ENCODE data around the gene HTRA2.

HTRA2 gene

DNA sequence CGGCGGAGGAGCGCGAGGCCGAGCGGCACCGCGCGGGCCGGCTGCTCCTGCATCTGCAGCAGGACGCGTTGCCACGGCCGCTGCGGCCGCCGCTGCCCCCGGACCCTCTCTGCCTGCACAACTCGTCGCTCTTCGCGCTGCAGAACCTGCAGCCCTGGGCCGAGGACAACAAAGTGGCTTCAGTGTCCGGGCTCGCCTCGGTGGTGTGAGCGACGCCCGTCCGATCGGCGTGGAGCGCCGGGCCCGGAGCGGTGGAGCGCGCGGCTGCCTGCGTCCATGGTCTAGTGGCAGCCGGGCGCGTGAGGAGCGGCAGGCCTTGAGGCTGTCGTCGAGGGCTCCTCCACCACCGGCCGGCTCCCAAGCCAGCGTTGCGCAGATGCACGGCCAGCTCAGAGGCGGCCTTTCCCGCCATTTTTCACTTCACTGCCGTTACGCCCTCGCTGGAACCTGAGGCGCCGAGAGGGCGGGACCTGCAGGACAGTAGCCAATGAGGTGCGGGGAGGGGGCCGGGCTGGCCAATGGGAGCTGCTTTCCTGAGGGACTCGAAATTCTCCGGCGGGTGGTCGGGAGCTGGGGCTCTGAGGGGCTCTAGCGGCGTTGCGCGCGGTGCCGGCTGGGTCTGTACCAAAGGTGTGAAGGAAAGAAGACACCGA is 13.6 kb upstream of the HTRA2 start:
- peak; percentile 93 for DNase-seq (ENCODE audit: extremely low spot score)
- ChIA-PET CTCF (interaction anchor here (1.0 to 1.3 kb wide), 4 partner anchors 12 to 71 kb away, joined by 3 to 6 read pairs (median 4); partner anchors contain the start of gene HTRA2), POLR2A (interaction anchor here (1.0 kb wide), 1 partner anchor 14 kb away, joined by 5 read pairs; the partner anchor contains the start of genes AUP1 and HTRA2)
- no peak for TF ChIP-seq CTCF (IDR thresholded peaks at IDR 0.05; ENCODE audit: control extremely low read depth, extremely low read depth, low read depth, missing control alignments)

DNA sequence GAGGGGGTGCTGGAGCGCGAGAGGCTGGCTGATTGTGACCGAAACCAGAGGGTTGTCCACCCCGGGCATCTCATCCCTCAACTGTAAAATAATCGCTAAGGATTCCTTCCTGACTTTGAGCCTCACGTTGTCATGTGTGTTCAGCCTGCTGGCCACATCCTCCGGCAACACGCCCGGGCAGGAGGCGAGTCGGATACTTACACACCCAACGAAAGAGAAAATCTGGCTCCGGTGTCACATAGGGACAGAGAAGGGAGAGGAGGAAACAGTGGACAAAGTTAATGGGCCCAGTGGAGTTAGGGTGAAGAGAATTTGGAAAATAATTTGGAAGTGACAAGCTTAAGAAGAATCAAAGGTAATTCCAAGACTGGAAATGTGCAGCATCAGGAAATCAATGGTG is 13.1 kb upstream of the HTRA2 start:
- no peak for DNase-seq (ENCODE audit: extremely low spot score)
- POLR2A ChIA-PET, result interaction anchor here (1.0 kb wide), 1 partner anchor 13 kb away, joined by 5 read pairs; the partner anchor contains the start of genes AUP1 and HTRA2
- no peak for TF ChIP-seq CTCF (IDR thresholded peaks at IDR 0.05; ENCODE audit: control extremely low read depth, extremely low read depth, low read depth, missing control alignments)
- CTCF ChIA-PET, result interaction anchor here (1.0 to 1.3 kb wide), 4 partner anchors 13 to 71 kb away, joined by 3 to 6 read pairs (median 4); partner anchors contain the start of gene HTRA2

DNA sequence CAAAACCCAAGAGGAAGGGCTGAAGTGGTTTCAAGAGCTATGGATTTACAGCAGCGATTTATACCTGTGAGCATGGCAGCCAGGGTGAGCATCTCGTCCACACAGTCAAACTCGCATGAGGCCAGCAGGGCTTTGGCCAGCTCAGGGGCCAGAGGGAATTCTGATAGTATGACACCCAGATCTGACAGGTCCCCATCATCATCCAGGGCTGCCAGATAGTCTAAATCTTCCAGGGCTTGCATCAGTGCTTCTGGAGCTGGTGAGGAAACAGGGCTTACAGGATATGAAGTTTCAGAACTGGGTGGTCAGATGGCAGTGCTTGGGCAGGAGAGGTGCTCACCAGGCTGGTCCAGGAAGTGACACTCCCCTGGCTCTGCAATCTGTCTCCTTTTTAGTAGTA is 7.2 kb upstream of the HTRA2 start:
- DNase-seq (ENCODE audit: extremely low spot score), result no peak
- no peak for TF ChIP-seq CTCF (IDR thresholded peaks at IDR 0.05; ENCODE audit: control extremely low read depth, extremely low read depth, low read depth, missing control alignments)
- CTCF ChIA-PET, result interaction anchor here (0.7 to 1.8 kb wide), 3 partner anchors 12 to 40 kb away, joined by 3 to 6 read pairs (median 5); partner anchors contain the start of genes CCDC142 and TTC31
- POLR2A ChIA-PET, result interaction anchor here (0.5 kb wide), 1 partner anchor 8 kb away, joined by 4 read pairs; the partner anchor contains the start of gene TLX2

DNA sequence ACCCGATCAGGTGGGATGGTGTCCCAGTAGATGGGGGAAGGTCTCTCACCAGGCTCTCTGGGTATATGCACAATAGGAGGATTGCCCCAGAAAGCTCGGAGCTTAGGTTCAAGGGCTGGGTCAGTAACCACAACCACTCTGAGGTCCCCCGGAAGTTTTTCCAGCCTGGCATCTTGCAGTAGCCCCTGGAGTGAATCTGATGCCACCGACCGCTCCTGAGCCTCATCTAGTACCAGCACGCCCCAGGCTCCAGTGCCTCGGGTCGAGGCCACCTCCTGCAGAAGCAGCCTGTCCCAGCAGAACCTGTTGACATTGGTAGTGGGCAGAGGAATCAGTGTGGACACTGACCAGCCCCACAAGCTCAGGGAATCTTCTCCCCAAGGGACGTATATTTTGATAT is 5.7 kb upstream of the HTRA2 start:
- TF ChIP-seq CTCF (IDR thresholded peaks at IDR 0.05; ENCODE audit: control extremely low read depth, extremely low read depth, low read depth, missing control alignments), result no peak
- DNase-seq (ENCODE audit: extremely low spot score), result no peak
- CTCF ChIA-PET, result interaction anchor here (0.7 to 1.1 kb wide), 2 partner anchors 14 to 21 kb away, joined by 3 read pairs; no protein-coding TSS in a partner anchor
- POLR2A ChIA-PET, result interaction anchor here (0.5 kb wide), 1 partner anchor 15 kb away, joined by 5 read pairs; no protein-coding TSS in a partner anchor

DNA sequence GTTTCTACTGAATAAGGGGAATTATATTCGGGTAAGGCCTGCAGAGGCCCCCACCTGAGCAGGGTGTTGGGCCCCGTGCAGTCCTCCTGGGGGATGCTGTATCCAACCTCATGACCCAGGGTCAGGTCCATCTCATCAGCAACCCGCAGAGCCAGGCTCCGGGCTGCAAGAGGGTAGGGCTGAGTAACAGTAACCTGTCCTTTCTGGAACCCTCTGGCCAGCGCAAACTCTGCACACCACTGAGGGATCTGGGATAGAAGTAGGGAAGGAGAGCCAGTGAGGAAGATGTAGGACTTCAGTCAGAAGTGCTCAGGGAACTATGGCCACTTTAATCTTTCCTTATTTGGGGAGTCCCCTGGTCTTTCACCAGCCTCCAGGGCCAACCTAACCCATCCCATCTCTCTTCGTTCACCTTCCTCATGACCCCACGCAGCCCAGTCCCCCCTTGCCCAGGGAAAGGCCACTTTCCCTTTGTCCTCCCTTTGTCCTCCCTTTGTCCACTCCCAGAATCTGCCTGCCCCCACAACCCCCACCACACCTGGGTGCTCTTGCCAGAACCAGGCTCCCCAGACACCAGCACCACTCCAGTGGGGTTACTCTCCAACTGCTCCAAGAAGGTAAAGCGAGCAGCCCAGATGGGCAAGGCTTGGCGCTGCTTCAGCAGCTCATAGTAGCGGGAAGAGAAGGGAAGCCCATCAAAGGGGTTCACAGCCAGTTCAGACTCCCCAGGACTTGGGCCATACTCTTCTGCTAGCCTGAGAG is 4.6 kb upstream of the HTRA2 start:
- POLR2A ChIA-PET, result no interaction called here
- CTCF ChIA-PET, result interaction anchor here (1.1 to 1.9 kb wide), 2 partner anchors 13 to 16 kb away, joined by 3 to 8 read pairs; no protein-coding TSS in a partner anchor

More for the DNA sequence above, 4.6 kb upstream of the HTRA2 start:
- TF ChIP-seq CTCF (IDR thresholded peaks at IDR 0.05; ENCODE audit: control extremely low read depth, extremely low read depth, low read depth, missing control alignments), result no peak
- DNase-seq (ENCODE audit: extremely low spot score), result no peak

Measured in GM10248 (cell line).